ENCODE measurements around the gene PARS2.
A peak's percentile ranks its signal among the peaks of the same experiment; 100 is the strongest.

Gene PARS2

GRCh38 chr1:54764922-54765561, 719 bp upstream of the PARS2 start:
- Mint-ChIP-seq H3K4me3 (peak overlapping the region; percentile 92), H3K36me3 (ENCODE audit: low read depth) (peaks cover 4% of the 10 kb centered on the region), H3K9me3 (no peaks in the 10 kb centered on the region), H3K27me3 (no peaks in the 10 kb centered on the region), H3K4me1 (ENCODE audit: low read depth) (peaks cover 23% of the 10 kb centered on the region), H3K27ac (peak overlapping the region; percentile 77)

GRCh38 chr1:54763816-54764132, 549 bp downstream of the PARS2 start:
- no peaks in the 10 kb centered on the region for H3K9me3 Mint-ChIP-seq
- peak overlapping the region; percentile 92 for H3K4me3 Mint-ChIP-seq
- H3K36me3 Mint-ChIP-seq (ENCODE audit: low read depth), result peaks cover 4% of the 10 kb centered on the region
- H3K4me1 Mint-ChIP-seq (ENCODE audit: low read depth), result peaks cover 23% of the 10 kb centered on the region
- peak overlapping the region; percentile 93 for H3K27ac Mint-ChIP-seq
- H3K27me3 Mint-ChIP-seq, result no peaks in the 10 kb centered on the region

GRCh38 chr1:54758678-54759348, 5.5 kb downstream of the PARS2 start:
- Mint-ChIP-seq H3K27ac (no peak overlapping the region), H3K4me3 (no peak overlapping the region), H3K9me3 (no peaks in the 10 kb centered on the region), H3K36me3 (ENCODE audit: low read depth) (peaks cover 7% of the 10 kb centered on the region), H3K27me3 (no peaks in the 10 kb centered on the region), H3K4me1 (ENCODE audit: low read depth) (peaks cover 15% of the 10 kb centered on the region)

GRCh38 chr1:54757833-54758232, 6.5 kb downstream of the PARS2 start:
- no peak overlapping the region for H3K4me3 Mint-ChIP-seq
- H3K27me3 Mint-ChIP-seq, result no peaks in the 10 kb centered on the region
- no peaks in the 10 kb centered on the region for H3K9me3 Mint-ChIP-seq
- no peak overlapping the region for H3K27ac Mint-ChIP-seq
- H3K36me3 Mint-ChIP-seq (ENCODE audit: low read depth), result peaks cover 4% of the 10 kb centered on the region
- H3K4me1 Mint-ChIP-seq (ENCODE audit: low read depth), result peaks cover 7% of the 10 kb centered on the region

GRCh38 chr1:54754486-54755285, 9.6 kb downstream of the PARS2 start:
- Mint-ChIP-seq H3K36me3 (ENCODE audit: low read depth) (peaks cover 3% of the 10 kb centered on the region), H3K4me1 (ENCODE audit: low read depth) (no peaks in the 10 kb centered on the region), H3K27me3 (no peaks in the 10 kb centered on the region), H3K27ac (no peak overlapping the region), H3K4me3 (no peak overlapping the region), H3K9me3 (no peaks in the 10 kb centered on the region)

- H3K36me3 Mint-ChIP-seq (ENCODE audit: low read depth), result peaks cover 3% of the 10 kb centered on the region
- H3K4me1 Mint-ChIP-seq (ENCODE audit: low read depth), result no peaks in the 10 kb centered on the region
- no peak overlapping the region for H3K27ac Mint-ChIP-seq
- no peaks in the 10 kb centered on the region for H3K27me3 Mint-ChIP-seq
- H3K9me3 Mint-ChIP-seq, result no peaks in the 10 kb centered on the region
- H3K4me3 Mint-ChIP-seq, result no peak overlapping the region
Measured at GRCh38 chr1:54754045-54754444, 10.3 kb downstream of the PARS2 start.

- Mint-ChIP-seq H3K36me3 (ENCODE audit: low read depth) (peaks cover 3% of the 10 kb centered on the region), H3K27me3 (no peaks in the 10 kb centered on the region), H3K27ac (no peak overlapping the region), H3K9me3 (no peaks in the 10 kb centered on the region), H3K4me1 (ENCODE audit: low read depth) (no peaks in the 10 kb centered on the region), H3K4me3 (no peak overlapping the region)
Measured at GRCh38 chr1:54751426-54751825, 12.9 kb downstream of the PARS2 start.

- H3K36me3 Mint-ChIP-seq (ENCODE audit: low read depth), result no peaks in the 10 kb centered on the region
- no peaks in the 10 kb centered on the region for H3K4me1 Mint-ChIP-seq (ENCODE audit: low read depth)
- no peaks in the 10 kb centered on the region for H3K9me3 Mint-ChIP-seq
- no peak overlapping the region for H3K27ac Mint-ChIP-seq
- H3K27me3 Mint-ChIP-seq, result no peaks in the 10 kb centered on the region
- H3K4me3 Mint-ChIP-seq, result no peak overlapping the region
Measured at GRCh38 chr1:54750596-54750995, 13.7 kb downstream of the PARS2 start.

- no peaks in the 10 kb centered on the region for H3K27me3 Mint-ChIP-seq
- no peak overlapping the region for H3K27ac Mint-ChIP-seq
- no peak overlapping the region for H3K4me3 Mint-ChIP-seq
- H3K9me3 Mint-ChIP-seq, result no peaks in the 10 kb centered on the region
- no peaks in the 10 kb centered on the region for H3K4me1 Mint-ChIP-seq (ENCODE audit: low read depth)
- no peaks in the 10 kb centered on the region for H3K36me3 Mint-ChIP-seq (ENCODE audit: low read depth)
Measured at GRCh38 chr1:54748094-54748835, 16.1 kb downstream of the PARS2 start.

- H3K27me3 Mint-ChIP-seq, result no peaks in the 10 kb centered on the region
- H3K27ac Mint-ChIP-seq, result no peak overlapping the region
- no peaks in the 10 kb centered on the region for H3K9me3 Mint-ChIP-seq
- H3K4me1 Mint-ChIP-seq (ENCODE audit: low read depth), result no peaks in the 10 kb centered on the region
- no peak overlapping the region for H3K4me3 Mint-ChIP-seq
- peaks cover 16% of the 10 kb centered on the region for H3K36me3 Mint-ChIP-seq (ENCODE audit: low read depth)
Measured at GRCh38 chr1:54745864-54746263, 18.5 kb downstream of the PARS2 start.

GRCh38 chr1:54745274-54745673, 19.0 kb downstream of the PARS2 start:
- peaks cover 19% of the 10 kb centered on the region for H3K36me3 Mint-ChIP-seq (ENCODE audit: low read depth)
- H3K27ac Mint-ChIP-seq, result no peak overlapping the region
- H3K4me1 Mint-ChIP-seq (ENCODE audit: low read depth), result no peaks in the 10 kb centered on the region
- no peaks in the 10 kb centered on the region for H3K9me3 Mint-ChIP-seq
- no peak overlapping the region for H3K4me3 Mint-ChIP-seq
- no peaks in the 10 kb centered on the region for H3K27me3 Mint-ChIP-seq

GRCh38 chr1:54744696-54745095, 19.6 kb downstream of the PARS2 start:
- Mint-ChIP-seq H3K4me1 (ENCODE audit: low read depth) (no peaks in the 10 kb centered on the region), H3K9me3 (no peaks in the 10 kb centered on the region), H3K27ac (no peak overlapping the region), H3K27me3 (no peaks in the 10 kb centered on the region), H3K36me3 (ENCODE audit: low read depth) (peaks cover 24% of the 10 kb centered on the region), H3K4me3 (no peak overlapping the region)

GRCh38 chr1:54743416-54744226, 20.7 kb downstream of the PARS2 start:
- Mint-ChIP-seq H3K9me3 (no peaks in the 10 kb centered on the region), H3K27ac (no peak overlapping the region), H3K27me3 (no peaks in the 10 kb centered on the region)

GRCh38 chr1:54742282-54742681, 22.0 kb downstream of the PARS2 start:
- H3K27me3 Mint-ChIP-seq, result no peaks in the 10 kb centered on the region
- no peaks in the 10 kb centered on the region for H3K4me1 Mint-ChIP-seq (ENCODE audit: low read depth)
- H3K9me3 Mint-ChIP-seq, result no peaks in the 10 kb centered on the region
- no peak overlapping the region for H3K27ac Mint-ChIP-seq
- H3K36me3 Mint-ChIP-seq (ENCODE audit: low read depth), result peaks cover 40% of the 10 kb centered on the region
- H3K4me3 Mint-ChIP-seq, result no peak overlapping the region

More at GRCh38 chr1:54743416-54744226, 20.7 kb downstream of the PARS2 start:
- Mint-ChIP-seq H3K4me1 (ENCODE audit: low read depth) (no peaks in the 10 kb centered on the region), H3K36me3 (ENCODE audit: low read depth) (peaks cover 30% of the 10 kb centered on the region), H3K4me3 (no peak overlapping the region)
